Esophagus muscularis mucosa (tissue), 4 donors: ENCODE data around the gene VIP. TPM values are rescaled to one million over a fixed set of nuclear protein-coding genes. Genes with fewer than 3 reads are reported as not detected.
"Not testable (repeated sequence)": the region's sequence is repeated elsewhere in the genome, so short reads cannot be mapped to it uniquely, and the experiment has no call there.

Experiments
- DNase-seq: peaks from one replicate; pipeline ENCODE4 v3.0.0-alpha.2; 2017; ENCODE audit errors: extremely low spot score
- H3K27ac ChIP-seq, 4 donors: fragments of 200-600 bp; sonication (generic); replicated peaks in 1 of 4; 1 replicate in 3 of 4; 2 replicates in 1 of 4; pipeline ENCODE4 v1.5.1; 2016 to 2019; ENCODE audit warnings: mild to moderate bottlenecking in 1 of 4
- H3K27me3 ChIP-seq, 4 donors: fragments of 200-600 bp; sonication (generic); one replicate each; pipeline versions ENCODE4 v1.5.1 to v1.6.0; 2016 to 2019
- H3K36me3 ChIP-seq, 4 donors: fragments of 200-600 bp; sonication (generic); one replicate each; pipeline ENCODE4 v1.5.1; 2016 to 2019
- H3K4me1 ChIP-seq, 4 donors: fragments of 200-600 bp; sonication (generic); one replicate each; pipeline ENCODE4 v1.5.1; 2016 to 2019
- H3K4me3 ChIP-seq, 4 donors: fragments of 200-600 bp; sonication (generic); 1 replicate in 2 of 4; 2 replicates in 2 of 4; pipeline ENCODE4 v1.5.1; 2016 to 2019; ENCODE audit warnings: mild to moderate bottlenecking in 4 of 4, moderate library complexity in 1 of 4
- H3K9me3 ChIP-seq, 4 donors: fragments of 200-600 bp; sonication (generic); 1 replicate in 3 of 4; 2 replicates in 1 of 4; pipeline ENCODE4 v1.5.1; 2016 to 2019
- CTCF ChIP-seq, 3 experiments: fragments of 200-600 bp in 2 of 3; fragments of 450-650 bp in 1 of 3; sonication (generic) in 2 of 3; IDR thresholded peaks; one replicate each; pipeline ENCODE4 v1.5.1; 2017 to 2019; ENCODE audit warnings: antibody characterized with exemption in 3 of 3, mild to moderate bottlenecking in 2 of 3, moderate library complexity in 1 of 3
- EP300 ChIP-seq: sonication (generic); formaldehyde crosslinking; IDR thresholded peaks from one replicate; pipeline ENCODE4 v1.6.1; 2017; ENCODE audit warnings: antibody characterized with exemption
- POLR2A ChIP-seq: fragments of 450-650 bp; IDR thresholded peaks from one replicate; pipeline ENCODE4 v1.6.1; 2017; ENCODE audit warnings: antibody characterized with exemption, moderate library complexity, mild to moderate bottlenecking, low read depth
- POLR2AphosphoS5 ChIP-seq, 2 donors: sonication (generic); formaldehyde crosslinking; IDR thresholded peaks; one replicate each; pipeline ENCODE4 v1.6.1; 2017; ENCODE audit warnings: antibody characterized with exemption in 2 of 2
- WGBS: methylation state at CpG from one replicate; pipeline ENCODE4 v1.1.5; 2018; 5-methylcytosine and 5-hydroxymethylcytosine counted together
- intact Hi-C: fragments of 100-400 bp; cut with DNase I; formaldehyde crosslinking; loops from one replicate; pipeline ENCODE4 v1.15.1; 2023
- total RNA-seq, 4 donors: library from RNA; depleted of rRNA; stranded (reverse); fragments of >200 nt; gene quantifications; one replicate each; pipeline versions ENCODE4 v1.1.0 to v1.2.1, GENCODE V29; 2016

Gene VIP
- total RNA-seq: 10 to 100 TPM; 17.0 to 49.4 (median 22.8) TPM

GRCh38 chr6:152750694-152751093 lies at the start of gene VIP:
TSS of gene VIP (plus strand) at chr6:152750797. CDS start at chr6:152752178, 1,381 bp downstream.
- no peaks in the 10 kb centered on the region for H3K4me1 ChIP-seq
- no peak for DNase-seq
- H3K4me3 ChIP-seq: no peak within 1 kb of the TSS
- H3K36me3 ChIP-seq: no peaks in the 10 kb centered on the region
- intact Hi-C loops: no loop called here
- 18% methylated on average over 5 of the region's 5 CpGs for WGBS
- H3K27me3 ChIP-seq: no peaks in the 10 kb centered on the region
- no peaks in the 10 kb centered on the region for H3K9me3 ChIP-seq
- no peak for TF ChIP-seq POLR2AphosphoS5 (IDR thresholded peaks at IDR 0.05)
- no peak for TF ChIP-seq EP300
- TF ChIP-seq POLR2A: no peak
- H3K27ac ChIP-seq: no peak within 1 kb of the TSS

- Histone ChIP-seq H3K4me3 (peak overlapping the region; percentile 20 to 31 (median 28)), H3K27ac (peak overlapping the region in 1 of 4 donors; percentile 35), H3K27me3 (no peaks in the 10 kb centered on the region), H3K9me3 (no peaks in the 10 kb centered on the region), H3K36me3 (no peaks in the 10 kb centered on the region), H3K4me1 (peaks cover 0 to 8% (median 2%) of the 10 kb centered on the region in 4 donors)
- DNase-seq: no peak
- intact Hi-C loops: no loop called here
- TF ChIP-seq POLR2AphosphoS5 (IDR thresholded peaks at IDR 0.05): no peak
- no peak for TF ChIP-seq POLR2A
- no peak for TF ChIP-seq CTCF (IDR thresholded peaks at IDR 0.05)
- no peak for TF ChIP-seq EP300
- WGBS: 41% methylated on average over 7 of the region's 7 CpGs
These were observed 49.3 kb upstream of the VIP start for GRCh38 chr6:152701081-152701862.

GRCh38 chr6:152701863-152702401 lies 48.7 kb upstream of the VIP start:
- TF ChIP-seq POLR2A: no peak
- no peak for TF ChIP-seq CTCF (IDR thresholded peaks at IDR 0.05)
- TF ChIP-seq EP300: no peak
- no peak for TF ChIP-seq POLR2AphosphoS5 (IDR thresholded peaks at IDR 0.05)
- 77% methylated on average over 4 of the region's 4 CpGs for WGBS
- H3K36me3 ChIP-seq: no peaks in the 10 kb centered on the region
- intact Hi-C loops: no loop called here
- peaks cover 0 to 5% (median under 1%) of the 10 kb centered on the region in 4 donors for H3K4me1 ChIP-seq
- H3K27me3 ChIP-seq: no peaks in the 10 kb centered on the region
- H3K4me3 ChIP-seq: peak overlapping the region in 3 of 4 donors; percentile 20 to 31 (median 26)
- DNase-seq: no peak
- no peaks in the 10 kb centered on the region for H3K9me3 ChIP-seq
- peak overlapping the region in 1 of 4 donors; percentile 35 for H3K27ac ChIP-seq

- H3K4me1 ChIP-seq, H3K27ac ChIP-seq, H3K27me3 ChIP-seq, DNase-seq, H3K36me3 ChIP-seq, intact Hi-C loops, H3K4me3 ChIP-seq: not testable (repeated sequence)
- peaks cover 0 to 10% (median 0%) of the 10 kb centered on the region in 4 donors for H3K9me3 ChIP-seq
These were observed 46.8 kb upstream of the VIP start for GRCh38 chr6:152703750-152704149.

- WGBS: 81% methylated on average over 2 of the region's 2 CpGs
- DNase-seq: no peak
- Histone ChIP-seq H3K4me3 (no peak overlapping the region), H3K27me3 (no peaks in the 10 kb centered on the region), H3K27ac (no peak overlapping the region), H3K4me1 (peaks cover 0 to 5% (median 0%) of the 10 kb centered on the region in 4 donors), H3K36me3 (no peaks in the 10 kb centered on the region), H3K9me3 (peaks cover 0 to 10% (median 0%) of the 10 kb centered on the region in 4 donors)
- intact Hi-C loops: no loop called here
- TF ChIP-seq EP300 (no peak), POLR2A (no peak), POLR2AphosphoS5 (IDR thresholded peaks at IDR 0.05) (no peak), CTCF (IDR thresholded peaks at IDR 0.05) (no peak)
These were observed 45.3 kb upstream of the VIP start for GRCh38 chr6:152705327-152705726.
